HEK293 (cell line): ENCODE results near the gene WTAP.

Experiments
- CTCF ChIP-seq: fragments of 450-650 bp; formaldehyde crosslinking; IDR thresholded peaks from 2 replicates; pipeline ENCODE4 v1.5.1; 2016; ENCODE audit warnings: missing biosample characterization, missing genetic modification characterization
- REST ChIP-seq: fragments of 450-650 bp; formaldehyde crosslinking; IDR thresholded peaks from 2 replicates; pipeline ENCODE4 v1.5.1; 2016; ENCODE audit warnings: missing biosample characterization, missing genetic modification characterization
- ZFP37 ChIP-seq: fragments of 450-650 bp; formaldehyde crosslinking; IDR thresholded peaks from 2 replicates; pipeline ENCODE4 v1.5.1; 2016; ENCODE audit warnings: missing biosample characterization, missing genetic modification characterization
- ZNF335 ChIP-seq: fragments of 450-650 bp; formaldehyde crosslinking; conservative IDR thresholded peaks from 2 replicates; pipeline ENCODE4 v1.5.1; 2016; ENCODE audit warnings: missing biosample characterization, missing genetic modification characterization
- ZNF707 ChIP-seq: fragments of 450-650 bp; formaldehyde crosslinking; IDR thresholded peaks from 2 replicates; pipeline ENCODE4 v1.5.1; 2016; ENCODE audit warnings: missing biosample characterization, missing genetic modification characterization
- TF ChIP-seq, protein P1 (sequence below): fragments of 450-650 bp; formaldehyde crosslinking; IDR thresholded peaks from 2 replicates; pipeline ENCODE4 v1.5.1; 2016; ENCODE audit warnings: missing biosample characterization, missing genetic modification characterization, low read depth
- TF ChIP-seq, protein P2 (sequence below): fragments of 450-650 bp; formaldehyde crosslinking; IDR thresholded peaks from 2 replicates; pipeline ENCODE4 v1.5.1; 2016; ENCODE audit warnings: missing biosample characterization, missing genetic modification characterization

- no peak for TF ChIP-seq CTCF (tag by site-specific recombination)
- no peak for TF ChIP-seq REST (tag by site-specific recombination)
- TF ChIP-seq, protein P1, sequence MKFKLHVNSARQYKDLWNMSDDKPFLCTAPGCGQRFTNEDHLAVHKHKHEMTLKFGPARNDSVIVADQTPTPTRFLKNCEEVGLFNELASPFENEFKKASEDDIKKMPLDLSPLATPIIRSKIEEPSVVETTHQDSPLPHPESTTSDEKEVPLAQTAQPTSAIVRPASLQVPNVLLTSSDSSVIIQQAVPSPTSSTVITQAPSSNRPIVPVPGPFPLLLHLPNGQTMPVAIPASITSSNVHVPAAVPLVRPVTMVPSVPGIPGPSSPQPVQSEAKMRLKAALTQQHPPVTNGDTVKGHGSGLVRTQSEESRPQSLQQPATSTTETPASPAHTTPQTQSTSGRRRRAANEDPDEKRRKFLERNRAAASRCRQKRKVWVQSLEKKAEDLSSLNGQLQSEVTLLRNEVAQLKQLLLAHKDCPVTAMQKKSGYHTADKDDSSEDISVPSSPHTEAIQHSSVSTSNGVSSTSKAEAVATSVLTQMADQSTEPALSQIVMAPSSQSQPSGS (tag by site-specific recombination): no peak
- no peak for TF ChIP-seq ZNF335 (tag by site-specific recombination)
- TF ChIP-seq, protein P2, sequence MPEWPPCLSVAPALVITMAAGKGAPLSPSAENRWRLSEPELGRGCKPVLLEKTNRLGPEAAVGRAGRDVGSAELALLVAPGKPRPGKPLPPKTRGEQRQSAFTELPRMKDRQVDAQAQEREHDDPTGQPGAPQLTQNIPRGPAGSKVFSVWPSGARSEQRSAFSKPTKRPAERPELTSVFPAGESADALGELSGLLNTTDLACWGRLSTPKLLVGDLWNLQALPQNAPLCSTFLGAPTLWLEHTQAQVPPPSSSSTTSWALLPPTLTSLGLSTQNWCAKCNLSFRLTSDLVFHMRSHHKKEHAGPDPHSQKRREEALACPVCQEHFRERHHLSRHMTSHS: no peak
- TF ChIP-seq ZFP37 (tag by site-specific recombination): no peak
- TF ChIP-seq ZNF707 (tag by site-specific recombination): no peak
Measured at GRCh38 chr6:159772196-159772595, 44.9 kb downstream of the WTAP start.
